LHCN-M2 (cell line): ENCODE data around the gene DRAP1. TPM values are rescaled to one million over a fixed set of nuclear protein-coding genes. Genes with fewer than 3 reads are reported as not detected.

Experiments
- DNase-seq: peaks from one replicate; pipeline ENCODE4 v3.0.0-alpha.2; 2012; ENCODE audit warnings: low read depth
- total RNA-seq: library from RNA; depleted of rRNA; stranded (reverse); fragments of >200 nt; gene quantifications from 2 replicates; pipeline ENCODE4 v1.2.3, GENCODE V29; 2014

The DRAP1 gene
- total RNA-seq, 1 experiment from 2014 or later = 383 TPM

GRCh38 chr11:65903715-65904114 lies 15.5 kb upstream of the DRAP1 start:
- DNase-seq = no peak

- DNase-seq = no peak
Observed at GRCh38 chr11:65906602-65907001, 12.6 kb upstream of the DRAP1 start.

- no peak for DNase-seq
Observed at GRCh38 chr11:65907878-65908277, 11.3 kb upstream of the DRAP1 start.

- DNase-seq = peak; percentile 97
Observed at GRCh38 chr11:65911682-65912568, 7.3 kb upstream of the DRAP1 start.

GRCh38 chr11:65912845-65913244 lies 6.4 kb upstream of the DRAP1 start:
- peak; percentile 94 for DNase-seq

- DNase-seq = peak; percentile 74
Observed at GRCh38 chr11:65915101-65915820, 4.0 kb upstream of the DRAP1 start.

GRCh38 chr11:65915821-65916251 lies 3.4 kb upstream of the DRAP1 start:
- peak; percentile 99 for DNase-seq

- DNase-seq = no peak
Observed at GRCh38 chr11:65916391-65916790, 2.8 kb upstream of the DRAP1 start.

- no peak for DNase-seq
Observed at GRCh38 chr11:65917077-65917433, 2.2 kb upstream of the DRAP1 start.

- peak; percentile 57 for DNase-seq
Observed at GRCh38 chr11:65917434-65918210, 1.6 kb upstream of the DRAP1 start.

GRCh38 chr11:65918211-65919140 lies 750 bp upstream of the DRAP1 start, which contains the start of gene C11orf68:
TSS of gene C11orf68 (minus strand) at chr11:65919062. CDS start at chr11:65919031, 31 bp downstream.
- peak; percentile 56 for DNase-seq

GRCh38 chr11:65919573-65920371 lies 546 bp downstream of the DRAP1 start:
- no peak for DNase-seq

- DNase-seq = no peak
Observed at GRCh38 chr11:65920372-65920802, 1.2 kb downstream of the DRAP1 start.

GRCh38 chr11:65921033-65921555 lies 1.9 kb downstream of the DRAP1 start:
- DNase-seq = no peak

GRCh38 chr11:65921876-65922275 lies 2.6 kb downstream of the DRAP1 start:
- no peak for DNase-seq

GRCh38 chr11:65922565-65922964 lies 3.3 kb downstream of the DRAP1 start:
- no peak for DNase-seq

- DNase-seq = no peak
Observed at GRCh38 chr11:65925397-65925796, 6.2 kb downstream of the DRAP1 start.

GRCh38 chr11:65927904-65928397 lies 8.7 kb downstream of the DRAP1 start:
- no peak for DNase-seq

GRCh38 chr11:65928667-65929066 lies 9.4 kb downstream of the DRAP1 start:
- no peak for DNase-seq
